ENCODE results near the gene RPP40. TPM values are rescaled to one million over a fixed set of nuclear protein-coding genes. Genes with fewer than 3 reads are reported as not detected.

RPP40 gene
- total and polyA plus RNA-seq, 2 of the 8 experiments (the other 6 are each of a cell fraction or from before 2014, with no cell fraction given) = 7.0 to 15.7 TPM

DNA sequence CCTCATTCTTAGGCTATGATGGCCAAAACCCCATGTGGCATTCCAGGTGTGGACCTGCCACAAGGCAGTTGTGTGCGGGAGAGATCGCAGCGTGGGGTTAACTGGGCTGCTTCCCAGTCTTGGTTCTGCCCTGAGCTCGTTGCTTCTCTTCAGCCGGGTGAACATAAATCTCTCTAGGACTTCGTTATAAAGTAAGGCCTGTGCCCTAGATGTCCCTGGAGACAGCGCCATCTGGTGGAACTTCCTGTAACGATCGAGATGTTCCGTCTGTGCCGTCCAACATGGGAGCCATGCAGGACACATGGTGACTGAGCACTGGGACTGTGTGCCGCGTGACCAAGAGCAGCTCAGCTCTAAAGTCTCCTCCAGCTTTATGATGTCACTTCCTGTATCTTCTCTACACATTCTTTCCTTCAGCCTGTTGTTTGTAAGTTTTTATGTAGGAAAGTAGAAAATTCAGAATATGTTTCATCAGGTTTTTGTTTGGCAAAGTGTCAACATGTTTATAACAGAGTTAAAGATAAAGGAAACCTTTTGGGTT, 26.8 kb upstream of the RPP40 start (continued):
- TF ChIP-seq CHD7 (IDR thresholded peaks at IDR 0.05; ENCODE audit: insufficient replicate concordance, low read length) (no peak), CBX8 (IDR thresholded peaks at IDR 0.05; ENCODE audit: borderline replicate concordance, low read depth, low read length) (no peak), RXRA (IDR thresholded peaks at IDR 0.05; ENCODE audit: insufficient read depth, low read depth, low read length) (no peak), ASH2L (IDR thresholded peaks at IDR 0.05; ENCODE audit: low read length) (peak; percentile 25), SUZ12 (IDR thresholded peaks at IDR 0.05; ENCODE audit: low read length) (no peak), KDM1A (IDR thresholded peaks at IDR 0.05; ENCODE audit: borderline replicate concordance, low read length) (no peak), RBBP5 (IDR thresholded peaks at IDR 0.05; ENCODE audit: borderline replicate concordance, low read depth, low read length) (no peak), SAP30 (IDR thresholded peaks at IDR 0.05; ENCODE audit: insufficient read depth, insufficient replicate concordance, low read length) (no peak), ZNF274 (IDR thresholded peaks at IDR 0.05; ENCODE audit: borderline replicate concordance, extremely low read depth, low read length) (no peak), POLR2A (IDR thresholded peaks at IDR 0.05; ENCODE audit: control extremely low read depth in 1 of 2, low read depth in 2 of 2, low read length in 2 of 2) (no peak), HDAC2 (IDR thresholded peaks at IDR 0.05; ENCODE audit: borderline replicate concordance in 1 of 2, low read depth in 2 of 2, low read length in 2 of 2) (no peak)
